Common myeloid progenitor, CD34-positive (primary cell): ENCODE measurements around the gene DAPK2.

Experiments
- CTCF ChIA-PET: fragments of 350-600 bp; sonication (Branson Sonifier 250); formaldehyde crosslinking; loops from one replicate; lab custom pipeline; 2021; ENCODE audit warnings: antibody characterized with exemption; lab: Charles Lee
- POLR2A ChIA-PET: fragments of 350-600 bp; sonication (Branson Sonifier 250); formaldehyde crosslinking; loops from one replicate; lab custom pipeline; 2021; ENCODE audit warnings: antibody characterized with exemption; lab: Charles Lee
- DNase-seq, 3 donors: peaks; one replicate each; pipeline versions ENCODE4 v3.0.0 to v3.0.0-alpha.2; 2013
- H3K27ac ChIP-seq, 2 experiments: 1 replicate in 1 of 2; 2 replicates in 1 of 2; pipeline ENCODE4 v1.7.0; 2013; ENCODE audit warnings: inconsistent platforms in 2 of 2, low read length in 2 of 2, mild to moderate bottlenecking in 2 of 2, low read depth in 1 of 2, moderate library complexity in 1 of 2; ENCODE audit not compliant: severe bottlenecking in 2 of 2, insufficient read depth in 1 of 2, poor library complexity in 1 of 2
- H3K27me3 ChIP-seq, 5 experiments: replicated peaks in 2 of 5; 1 replicate in 3 of 5; 2 replicates in 2 of 5; pipeline versions ENCODE4 v1.6.1 to v1.7.0; 2013; ENCODE audit warnings: low read length in 4 of 5, mild to moderate bottlenecking in 2 of 5, moderate library complexity in 2 of 5, inconsistent platforms in 1 of 5; ENCODE audit not compliant: insufficient read depth in 5 of 5, control insufficient read depth in 4 of 5
- H3K36me3 ChIP-seq, 4 experiments: 1 replicate in 2 of 4; 2 replicates in 2 of 4; pipeline versions ENCODE4 v1.6.1 to v1.7.0; 2013; ENCODE audit warnings: low read length in 3 of 4, control low read depth in 1 of 4, mild to moderate bottlenecking in 1 of 4; ENCODE audit not compliant: control insufficient read depth in 4 of 4, insufficient read depth in 4 of 4
- H3K4me1 ChIP-seq, 4 experiments: 1 replicate in 3 of 4; 2 replicates in 1 of 4; pipeline versions ENCODE4 v1.6.1 to v1.7.1; 2013; ENCODE audit warnings: low read length in 3 of 4, mild to moderate bottlenecking in 3 of 4, control low read depth in 1 of 4, inconsistent platforms in 1 of 4, moderate library complexity in 1 of 4; ENCODE audit not compliant: control insufficient read depth in 4 of 4, insufficient read depth in 4 of 4; ENCODE audit errors: control extremely low read depth in 1 of 4
- H3K4me3 ChIP-seq, 7 experiments: 1 replicate in 4 of 7; 2 replicates in 3 of 7; pipeline versions ENCODE4 v1.5.1 to v1.7.0; 2013; ENCODE audit warnings: mild to moderate bottlenecking in 7 of 7, low read length in 6 of 7, moderate library complexity in 6 of 7, inconsistent platforms in 2 of 7, low read depth in 2 of 7, control low read depth in 1 of 7; ENCODE audit not compliant: insufficient read depth in 4 of 7, control insufficient read depth in 1 of 7; ENCODE audit errors: extremely low read depth in 1 of 7
- H3K9me3 ChIP-seq, 5 experiments: 1 replicate in 4 of 5; 2 replicates in 1 of 5; pipeline versions ENCODE4 v1.6.1 to v1.7.1; 2013; ENCODE audit warnings: low read length in 4 of 5, mild to moderate bottlenecking in 2 of 5, inconsistent platforms in 1 of 5, low read depth in 1 of 5, moderate library complexity in 1 of 5; ENCODE audit not compliant: control insufficient read depth in 4 of 5, insufficient read depth in 2 of 5; ENCODE audit errors: control extremely low read depth in 1 of 5
- WGBS: methylation state at CpG from one replicate; pipeline ENCODE4 v1.1.5; 2013; ENCODE audit not compliant: insufficient coverage; 5-methylcytosine and 5-hydroxymethylcytosine counted together

The DAPK2 gene

DNA sequence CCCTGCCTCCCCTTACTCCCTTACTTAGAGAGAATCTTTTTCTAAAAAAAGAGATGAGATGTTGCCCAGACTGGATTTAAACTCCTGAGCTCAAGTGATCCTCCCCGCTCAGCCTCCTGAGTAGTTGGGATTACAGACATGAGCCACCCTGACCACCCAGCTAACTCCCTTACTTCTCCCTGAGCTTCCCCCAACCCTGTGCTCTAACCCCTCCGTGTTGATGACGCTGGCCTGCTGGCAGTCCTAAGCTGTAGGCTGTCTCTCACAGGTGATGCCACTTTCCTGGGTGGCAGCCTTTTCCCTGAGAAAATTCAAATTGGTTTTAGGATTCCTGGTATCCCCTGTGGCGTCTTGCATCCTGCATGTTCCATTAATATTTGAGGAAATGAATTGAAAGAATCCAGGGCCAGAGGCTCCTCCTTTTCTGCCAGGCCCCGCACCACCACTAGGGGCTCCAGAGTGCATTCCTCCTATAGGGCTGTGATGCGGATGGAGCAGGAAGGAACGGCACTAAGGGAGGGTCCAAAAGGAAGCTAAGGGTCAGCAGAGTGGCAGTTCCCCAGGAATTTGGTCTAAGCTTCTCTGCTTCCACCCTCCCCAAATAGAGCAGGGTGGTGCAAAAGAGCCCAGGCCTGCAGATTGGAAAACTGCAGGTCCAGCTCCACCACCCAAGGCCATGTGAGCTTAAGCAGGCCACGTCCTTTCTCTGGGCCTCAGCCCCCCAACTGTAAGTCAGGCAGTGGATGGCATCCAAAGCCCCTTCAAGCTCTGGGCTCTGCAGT, 101.1 kb downstream of the DAPK2 start:
- Histone ChIP-seq H3K27ac (no peak overlapping the region), H3K27me3 (no peaks in the 10 kb centered on the region), H3K9me3 (no peaks in the 10 kb centered on the region), H3K36me3 (no peaks in the 10 kb centered on the region), H3K4me3 (no peak overlapping the region), H3K4me1 (peaks cover 0 to 10% (median 4%) of the 10 kb centered on the region in 4 experiments)
- WGBS, result 45% methylated on average over 4 of the region's 8 CpGs
- ChIA-PET CTCF (interaction anchor here (0.7 to 3.5 kb wide), 29 partner anchors 9 to 122 kb away, joined by 3 to 22 read pairs (median 5); no protein-coding TSS in a partner anchor), POLR2A (no interaction called here)
- DNase-seq, result peak; percentile 39 to 65 (median 60)

DNA sequence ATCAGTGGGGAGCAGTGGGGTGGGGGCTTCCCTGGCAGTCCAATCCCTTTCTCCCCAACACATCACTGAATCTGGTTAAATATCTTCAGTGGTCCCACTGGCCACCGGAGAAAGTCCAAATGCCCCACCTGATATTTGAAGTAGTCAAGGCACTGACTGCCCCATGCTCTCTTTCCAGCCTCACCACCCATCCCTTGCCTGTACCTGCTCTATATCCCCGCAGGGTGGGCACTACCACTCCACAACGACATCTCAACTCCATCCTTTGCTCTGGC, 101.7 kb downstream of the DAPK2 start:
- Histone ChIP-seq H3K4me3 (no peak overlapping the region), H3K27me3 (no peaks in the 10 kb centered on the region), H3K27ac (no peak overlapping the region), H3K36me3 (no peaks in the 10 kb centered on the region), H3K4me1 (peaks cover 0 to 15% (median 10%) of the 10 kb centered on the region in 4 experiments), H3K9me3 (no peaks in the 10 kb centered on the region)
- DNase-seq, result no peak
- POLR2A ChIA-PET, result no interaction called here
- CTCF ChIA-PET, result interaction anchor here (1.0 to 3.5 kb wide), 16 partner anchors 9 to 123 kb away, joined by 3 to 22 read pairs (median 5); no protein-coding TSS in a partner anchor
- WGBS, result 100% methylated on average over 2 of the region's 3 CpGs

DNA sequence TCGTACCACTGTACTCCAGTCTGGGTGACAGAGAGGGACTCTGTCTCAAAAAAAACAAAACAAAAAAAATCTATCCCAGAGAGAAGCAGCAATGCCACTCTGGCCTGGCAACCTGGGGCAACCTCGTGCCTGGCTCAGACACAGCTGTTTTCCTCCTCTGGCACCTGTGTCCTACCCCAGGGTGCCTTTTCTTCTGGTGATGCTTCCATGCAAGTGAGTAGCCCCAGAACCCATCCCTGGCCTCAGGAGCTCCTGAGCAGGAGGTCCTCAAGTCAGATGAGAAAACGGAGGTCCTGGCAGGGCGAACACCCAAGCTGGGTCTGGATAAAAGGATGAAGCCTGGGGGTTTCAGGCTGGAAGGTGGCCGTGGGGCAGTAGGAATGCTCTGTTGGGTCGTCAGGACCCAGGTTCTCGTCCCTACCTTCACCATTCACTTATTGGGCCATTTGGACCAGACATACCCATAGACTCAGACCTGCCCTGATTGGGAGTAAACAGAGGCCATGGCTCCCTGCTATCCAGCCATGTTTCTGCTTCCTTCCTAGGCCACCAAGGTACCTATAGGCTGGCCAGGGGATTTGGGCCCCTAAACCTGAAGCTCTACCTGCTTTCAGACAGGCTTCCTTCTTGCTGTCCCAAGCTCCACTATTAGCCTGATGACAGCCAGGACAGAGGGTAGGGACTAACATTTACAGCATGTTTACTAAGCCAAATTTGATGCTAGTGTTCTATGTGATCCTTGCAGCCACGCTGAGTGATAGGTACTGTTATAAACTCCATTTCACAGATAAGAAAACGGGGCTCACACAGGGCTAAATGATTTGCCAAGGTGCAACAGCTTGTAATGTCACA, 102.2 kb downstream of the DAPK2 start:
- DNase-seq, result no peak
- Histone ChIP-seq H3K36me3 (no peaks in the 10 kb centered on the region), H3K4me3 (no peak overlapping the region), H3K9me3 (no peaks in the 10 kb centered on the region), H3K27me3 (no peaks in the 10 kb centered on the region), H3K27ac (no peak overlapping the region), H3K4me1 (peaks cover 0 to 19% (median 14%) of the 10 kb centered on the region in 4 experiments)
- ChIA-PET CTCF (interaction anchor here (0.8 to 3.5 kb wide), 11 partner anchors 15 to 104 kb away, joined by 3 to 22 read pairs (median 4); no protein-coding TSS in a partner anchor), POLR2A (no interaction called here)
- 80% methylated on average over 5 of the region's 9 CpGs for WGBS

DNA sequence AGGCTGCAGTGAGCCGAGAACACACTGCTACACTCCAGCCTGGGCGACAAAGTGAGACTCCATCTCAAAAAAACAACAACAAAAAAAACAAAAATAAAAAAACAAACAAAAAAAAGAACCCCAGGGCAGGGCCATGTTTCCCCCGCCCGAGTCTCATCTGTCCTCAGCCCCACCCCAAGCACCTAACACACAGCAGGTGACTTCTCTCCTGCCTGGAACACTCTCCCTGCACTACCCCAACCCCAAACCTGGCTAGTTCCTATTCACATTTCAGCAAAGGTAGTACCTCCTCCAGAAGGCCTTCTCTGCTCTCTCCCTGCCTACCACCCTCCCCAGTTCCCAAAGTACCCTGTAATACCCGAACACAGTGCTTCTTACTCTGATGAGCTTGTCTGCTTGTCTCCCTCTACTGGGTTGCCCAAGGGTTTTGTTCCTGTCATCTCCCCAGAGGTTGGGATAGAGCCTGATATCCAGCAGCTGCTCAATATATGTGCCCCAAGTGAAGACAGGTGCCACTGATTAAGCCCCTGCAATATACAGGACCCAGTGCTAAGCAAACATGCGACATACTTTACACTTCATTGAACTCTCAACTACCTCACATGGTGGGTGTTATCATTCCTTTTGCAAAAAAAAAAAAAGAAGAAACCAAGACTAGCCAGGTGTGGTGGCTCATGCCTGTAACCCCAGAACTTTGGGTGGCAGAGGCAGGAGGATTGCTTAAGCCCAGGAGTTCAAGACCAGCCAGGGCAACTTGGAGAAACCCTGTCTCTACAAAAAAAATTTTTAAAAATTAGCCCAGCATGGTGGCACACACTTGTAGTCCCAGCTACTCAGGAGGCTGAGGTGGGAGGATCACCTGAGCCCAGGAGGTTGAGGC, 103.6 kb downstream of the DAPK2 start:
- CTCF ChIA-PET, result no interaction called here
- no peak for DNase-seq
- 97% methylated on average over 3 of the region's 6 CpGs for WGBS

DNA sequence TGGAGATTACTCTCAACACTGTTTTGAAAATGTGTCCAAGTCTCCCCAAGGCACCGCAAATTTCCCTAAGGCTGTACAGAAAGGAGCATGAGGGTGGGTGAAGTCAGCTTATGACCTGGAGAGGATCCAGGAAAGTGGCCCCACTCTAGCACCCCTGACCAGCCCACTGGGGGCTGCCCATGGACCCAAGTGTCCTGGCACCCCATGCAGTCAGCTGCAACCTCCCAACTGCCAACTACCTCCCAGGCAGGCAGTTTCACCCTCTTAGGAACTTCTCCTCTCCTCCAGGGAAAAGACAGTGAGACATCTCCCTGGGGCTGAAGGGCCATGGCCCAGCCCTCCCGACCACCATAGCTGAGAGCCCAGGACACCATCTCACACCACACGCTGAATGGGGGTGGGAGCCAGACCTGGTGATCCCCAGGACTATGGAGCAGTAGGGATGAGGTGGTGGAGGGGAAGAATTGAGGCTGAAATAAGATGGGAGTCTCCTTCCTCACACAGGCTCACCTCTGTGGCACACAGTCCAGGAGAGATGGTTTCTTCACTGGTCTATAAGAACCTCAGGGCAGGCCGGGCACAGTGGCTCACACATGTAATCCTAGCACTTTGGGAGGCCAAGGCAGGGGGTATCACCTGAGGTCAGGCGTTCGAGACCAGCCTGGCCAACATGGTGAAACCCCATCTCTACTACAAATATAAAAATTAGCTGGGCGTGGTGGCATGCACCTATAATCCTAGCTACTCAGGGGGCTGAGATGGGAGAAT, 104.4 kb downstream of the DAPK2 start:
- 100% methylated on average over 5 of the region's 7 CpGs for WGBS
- ChIA-PET CTCF (interaction anchor here (0.9 to 1.5 kb wide), 4 partner anchors 50 to 109 kb away, joined by 3 to 7 read pairs (median 4); no protein-coding TSS in a partner anchor), POLR2A (interaction anchor here (0.5 to 0.6 kb wide), 2 partner anchors 12 to 41 kb away, joined by 3 to 5 read pairs; no protein-coding TSS in a partner anchor)
- Histone ChIP-seq H3K9me3 (no peaks in the 10 kb centered on the region), H3K36me3 (no peaks in the 10 kb centered on the region), H3K4me1 (peaks cover 0 to 35% (median 22%) of the 10 kb centered on the region in 4 experiments), H3K27ac (no peak overlapping the region), H3K27me3 (no peaks in the 10 kb centered on the region), H3K4me3 (no peak overlapping the region)
- no peak for DNase-seq

More for the DNA sequence above, 103.6 kb downstream of the DAPK2 start:
- Histone ChIP-seq H3K27ac (no peak overlapping the region), H3K9me3 (no peaks in the 10 kb centered on the region), H3K36me3 (no peaks in the 10 kb centered on the region), H3K4me1 (peaks cover 0 to 30% (median 22%) of the 10 kb centered on the region in 4 experiments), H3K4me3 (no peak overlapping the region), H3K27me3 (no peaks in the 10 kb centered on the region)
- POLR2A ChIA-PET, result interaction anchor here (0.6 kb wide), 1 partner anchor 12 kb away, joined by 3 read pairs; no protein-coding TSS in a partner anchor
